ENCODE results near the gene PHRF1.

GRCh38 chr11:638631-639331, 62.5 kb downstream of the PHRF1 start:
- TF ChIP-seq CTCF (conservative IDR thresholded peaks at IDR 0.05; ENCODE audit: low read depth, low read length), result no peak
- TF ChIP-seq BHLHE40 (IDR thresholded peaks at IDR 0.05; ENCODE audit: low read depth, low read length), result no peak
- no peak for TF ChIP-seq POLR2A (IDR thresholded peaks at IDR 0.05; ENCODE audit: low read depth, low read length)
- no peak for TF ChIP-seq MXI1 (IDR thresholded peaks at IDR 0.05; ENCODE audit: borderline replicate concordance, low read depth, low read length)
- TF ChIP-seq MAZ (IDR thresholded peaks at IDR 0.05; ENCODE audit: borderline replicate concordance, low read depth, low read length), result no peak
- TF ChIP-seq ELK1 (IDR thresholded peaks at IDR 0.05; ENCODE audit: borderline replicate concordance, low read depth, low read length), result no peak
- no peak for TF ChIP-seq RAD21 (IDR thresholded peaks at IDR 0.05; ENCODE audit: low read length)
- no peak for TF ChIP-seq USF2 (IDR thresholded peaks at IDR 0.05; ENCODE audit: low read depth, low read length)
- TF ChIP-seq NFE2L2 (IDR thresholded peaks at IDR 0.05; ENCODE audit: low read depth, low read length), result no peak
- TF ChIP-seq RFX5 (IDR thresholded peaks at IDR 0.05; ENCODE audit: low read depth, low read length), result no peak
- no peak for TF ChIP-seq RCOR1 (IDR thresholded peaks at IDR 0.05; ENCODE audit: insufficient replicate concordance, low read length)
- TF ChIP-seq CEBPB (IDR thresholded peaks at IDR 0.05; ENCODE audit: low read depth, low read length), result no peak
- TF ChIP-seq CHD1 (IDR thresholded peaks at IDR 0.05; ENCODE audit: low read depth, low read length), result no peak

Measured in IMR-90 (cell line).